ENCODE data around the gene NKX1-1.

DNA sequence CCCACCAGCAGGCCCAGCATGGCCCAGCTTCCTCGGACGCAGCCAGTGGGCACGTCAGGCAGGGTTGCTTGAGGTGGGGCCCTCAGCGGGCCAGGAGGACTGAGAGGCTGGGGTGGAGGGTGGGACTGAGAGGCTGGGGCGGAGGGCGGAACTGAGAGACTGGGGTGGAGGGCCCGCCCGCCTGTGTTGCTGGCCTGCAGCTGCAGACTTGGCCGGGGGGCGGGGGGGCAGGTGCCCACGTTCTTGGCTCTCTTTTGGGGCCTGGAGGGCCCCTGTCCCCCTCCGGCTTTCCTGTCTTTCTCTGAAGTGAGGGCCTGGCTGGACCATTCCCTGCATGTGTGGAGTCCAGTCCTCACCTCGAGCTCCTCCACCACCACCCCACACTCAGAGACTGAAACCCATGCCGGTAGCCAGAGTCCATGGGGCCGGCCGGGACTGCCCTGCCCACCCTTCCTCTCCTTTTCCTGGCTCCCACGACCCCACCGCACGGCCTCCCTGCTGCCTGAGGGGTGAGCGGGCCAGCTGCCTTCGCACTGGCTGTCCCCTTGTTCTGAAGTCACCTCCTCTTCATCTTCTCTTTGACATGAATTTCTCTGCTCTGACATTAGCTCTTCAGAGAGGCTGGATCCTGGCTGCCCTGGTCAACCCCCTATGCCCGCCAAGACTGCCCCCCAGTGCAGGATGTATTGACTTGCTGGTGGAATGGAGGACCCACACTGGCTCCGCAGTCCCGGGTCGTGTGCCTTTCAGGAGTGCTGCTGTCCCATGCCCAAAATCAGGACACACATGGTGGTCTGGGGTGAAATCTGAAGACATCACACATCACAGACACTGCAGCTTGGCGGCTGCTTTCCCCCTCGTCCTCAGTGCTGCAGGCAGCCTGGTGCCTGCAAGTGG is 10.1 kb upstream of the NKX1-1 start:
- no peak for TF ChIP-seq POLR2A (IDR thresholded peaks at IDR 0.05)
- no peak for TF ChIP-seq POLR2AphosphoS5 (IDR thresholded peaks at IDR 0.05)
